Activated CD4-positive, alpha-beta T cell treated with anti-CD3 and anti-CD28 coated beads, Interleukin-2, amount 10 ng/mL, durations not matched to agents 24 days and 14 days (primary cell): ENCODE measurements around the gene CHDH. TPM values are rescaled to one million over a fixed set of nuclear protein-coding genes. Genes with fewer than 3 reads are reported as not detected.

ENCODE experiments used
- DNase-seq: peaks from one replicate; pipeline ENCODE4 v3.0.0; 2022
- H3K27ac Mint-ChIP-seq: one replicate; pipeline ENCODE4 v1.8.0; 2022; ENCODE audit warnings: mild to moderate bottlenecking, mixed read lengths
- H3K27me3 Mint-ChIP-seq: one replicate; pipeline ENCODE4 v1.8.0; 2022; ENCODE audit warnings: mixed read lengths
- H3K36me3 Mint-ChIP-seq: one replicate; pipeline ENCODE4 v1.8.0; 2022; ENCODE audit warnings: low read depth, mild to moderate bottlenecking, mixed read lengths
- H3K4me1 Mint-ChIP-seq: one replicate; pipeline ENCODE4 v1.8.0; 2021; ENCODE audit warnings: mixed read lengths
- H3K4me3 Mint-ChIP-seq: one replicate; pipeline ENCODE4 v1.8.0; 2022; ENCODE audit warnings: mild to moderate bottlenecking, moderate library complexity, mixed read lengths
- H3K9me3 Mint-ChIP-seq: one replicate; pipeline ENCODE4 v1.8.0; 2021; ENCODE audit warnings: mixed read lengths
- intact Hi-C: fragments of 100-400 bp; cut with micrococcal nuclease; formaldehyde crosslinking; loops from one replicate; pipeline ENCODE4 v1.15.1; 2023
- total RNA-seq: library from RNA; stranded (reverse); gene quantifications from 2 replicates; pipeline ENCODE4 v1.2.3, GENCODE V29; 2022

Gene CHDH
- total RNA-seq, 1 donor from 2014 or later: 0.75 TPM

DNA sequence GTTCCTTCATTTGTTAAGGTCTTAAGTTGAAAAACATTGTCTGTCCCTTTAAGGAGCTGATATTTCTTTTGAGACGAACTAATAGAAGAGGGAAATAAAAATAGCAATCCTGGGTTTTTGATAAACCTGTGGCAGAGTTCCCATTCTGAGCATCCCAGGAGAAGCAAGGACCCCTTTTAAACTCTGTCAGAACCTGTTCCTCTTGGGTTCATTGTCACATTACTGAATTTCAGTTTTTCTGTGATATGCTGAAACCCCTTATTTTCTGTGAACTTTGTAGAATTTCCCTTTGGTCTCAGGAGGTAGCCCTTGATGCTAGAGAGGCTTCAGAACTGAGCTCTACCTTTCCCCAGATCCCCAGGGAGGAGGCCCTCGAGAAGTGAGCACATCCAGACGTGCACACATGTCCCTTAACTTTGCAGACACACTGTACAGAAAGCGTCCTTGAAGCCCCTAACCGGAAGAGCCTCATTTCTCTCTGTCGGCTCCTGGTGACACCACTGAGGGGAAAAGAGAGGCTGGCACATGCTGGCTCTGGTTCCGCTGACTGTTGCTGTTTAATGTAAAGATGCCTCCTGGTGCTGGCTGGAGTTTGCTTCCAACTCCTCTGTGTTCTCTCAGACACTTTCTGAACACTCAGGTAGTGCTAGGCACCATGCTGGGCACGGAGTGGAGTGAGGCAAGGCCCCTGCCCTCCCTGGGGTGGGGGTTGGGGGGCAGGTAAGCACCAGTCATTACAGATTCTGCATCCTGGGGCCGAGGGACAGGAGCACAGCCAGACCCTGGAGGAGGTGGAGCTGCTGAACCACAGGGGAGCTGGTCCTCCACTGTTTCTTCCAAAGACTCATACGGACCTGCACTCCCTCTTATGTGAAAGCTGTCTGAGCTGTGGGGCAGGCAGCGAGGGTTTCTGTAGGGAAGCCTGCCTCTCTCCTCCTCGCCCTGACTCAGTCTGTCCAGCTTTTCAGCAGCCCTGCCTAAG, 77.5 kb downstream of the CHDH start:
- no peaks in the 10 kb centered on the region for H3K36me3 Mint-ChIP-seq
- intact Hi-C loops: no loop called here

DNA sequence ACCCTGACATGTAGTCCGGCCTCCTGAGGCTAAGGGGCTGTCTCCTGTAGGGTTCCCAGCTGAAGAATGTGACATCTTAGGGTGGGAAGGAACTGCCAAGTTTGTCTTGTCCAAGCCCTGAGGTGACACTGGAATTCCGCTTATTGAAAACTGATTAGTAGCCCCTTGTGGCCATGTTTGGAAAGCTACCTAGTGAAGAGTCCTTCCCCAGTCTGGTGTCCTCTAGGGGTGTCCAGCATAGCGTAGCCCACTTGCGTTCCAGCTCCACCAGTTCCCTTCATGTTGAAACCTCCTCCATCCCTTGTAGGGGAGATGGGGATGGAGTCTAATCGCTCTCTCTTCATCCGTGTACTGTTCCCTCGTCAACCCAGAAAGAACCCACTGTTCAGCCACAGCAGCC, 79.5 kb downstream of the CHDH start:
- H3K27ac Mint-ChIP-seq: no peak overlapping the region
- peaks cover 10% of the 10 kb centered on the region for H3K27me3 Mint-ChIP-seq
- H3K9me3 Mint-ChIP-seq: no peaks in the 10 kb centered on the region
- no peaks in the 10 kb centered on the region for H3K36me3 Mint-ChIP-seq
- no peak for DNase-seq
- no peaks in the 10 kb centered on the region for H3K4me1 Mint-ChIP-seq
- no peak overlapping the region for H3K4me3 Mint-ChIP-seq
- intact Hi-C loops: no loop called here

More for the DNA sequence above, 77.5 kb downstream of the CHDH start:
- Mint-ChIP-seq H3K27me3 (peaks cover 12% of the 10 kb centered on the region), H3K27ac (no peak overlapping the region), H3K4me1 (no peaks in the 10 kb centered on the region), H3K4me3 (no peak overlapping the region), H3K9me3 (no peaks in the 10 kb centered on the region)
- DNase-seq: no peak

- Mint-ChIP-seq H3K27ac (no peak overlapping the region), H3K27me3 (peaks cover 6% of the 10 kb centered on the region), H3K36me3 (no peaks in the 10 kb centered on the region), H3K9me3 (no peaks in the 10 kb centered on the region), H3K4me3 (no peak overlapping the region), H3K4me1 (no peaks in the 10 kb centered on the region)
- intact Hi-C loops: no loop called here
- no peak for DNase-seq
Observed at GRCh38 chr3:53765753-53766152, 80.5 kb downstream of the CHDH start.

DNA sequence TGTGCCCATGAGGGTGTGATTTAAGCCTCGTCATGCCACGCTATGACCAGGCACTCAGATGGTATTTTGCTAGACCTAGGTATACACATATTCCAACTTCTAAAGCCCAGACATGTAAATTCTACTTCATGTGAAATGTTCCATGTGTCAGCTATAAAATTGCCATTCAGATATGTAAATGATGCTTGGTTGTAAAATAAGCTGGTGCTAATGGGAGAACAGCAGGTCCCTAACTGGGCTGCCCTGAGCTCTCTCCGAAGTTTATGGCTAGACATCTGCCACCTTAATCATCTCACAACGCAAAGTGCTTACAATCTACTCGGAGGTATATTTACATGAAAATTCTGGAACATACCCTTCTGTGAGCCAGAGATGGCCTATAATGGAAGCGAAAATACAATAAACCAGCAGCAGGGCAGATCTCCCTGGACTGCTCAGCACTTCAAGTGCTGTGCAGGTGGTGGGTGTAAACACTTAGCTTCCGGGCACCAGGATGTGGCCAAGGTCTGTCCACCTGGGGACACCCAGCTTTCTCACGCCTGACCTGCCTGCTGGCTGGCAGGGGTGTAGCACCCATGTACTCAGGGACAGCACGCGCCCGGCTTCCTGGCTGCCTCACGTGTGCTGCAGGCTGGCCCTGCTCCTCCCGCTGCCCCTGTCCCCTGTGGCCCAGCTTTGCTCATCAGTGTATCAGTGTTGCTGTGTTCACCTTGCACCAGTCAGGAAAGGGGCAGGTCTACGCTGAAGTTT, 82.0 kb downstream of the CHDH start:
- no peaks in the 10 kb centered on the region for H3K36me3 Mint-ChIP-seq

GRCh38 chr3:53763353-53763752, 82.9 kb downstream of the CHDH start:
- H3K27me3 Mint-ChIP-seq: peaks cover 8% of the 10 kb centered on the region
- no peak for DNase-seq
- no peak overlapping the region for H3K4me3 Mint-ChIP-seq
- H3K4me1 Mint-ChIP-seq: no peaks in the 10 kb centered on the region
- H3K27ac Mint-ChIP-seq: no peak overlapping the region
- no peaks in the 10 kb centered on the region for H3K9me3 Mint-ChIP-seq
- no peaks in the 10 kb centered on the region for H3K36me3 Mint-ChIP-seq
- intact Hi-C loops: no loop called here

More for the DNA sequence above, 82.0 kb downstream of the CHDH start:
- Mint-ChIP-seq H3K4me1 (no peaks in the 10 kb centered on the region), H3K4me3 (no peak overlapping the region), H3K9me3 (no peaks in the 10 kb centered on the region), H3K27me3 (peaks cover 6% of the 10 kb centered on the region), H3K27ac (no peak overlapping the region)
- intact Hi-C loops: no loop called here
- no peak for DNase-seq

Other genes with a start within 250 kb of the CHDH start
- gene IL17RB, start 149 bp upstream of the CHDH start, total RNA-seq: 1.3 and 2.2 TPM in 2 replicates
- 44.5 and 46.7 TPM in 2 replicates for gene ACTR8, start 35.7 kb upstream of the CHDH start, total RNA-seq
- gene SELENOK, start 45.4 kb upstream of the CHDH start, total RNA-seq: 51.4 and 58.5 TPM in 2 replicates